ENCODE measurements around the gene VEPH1.

The VEPH1 gene

GRCh38 chr3:157442729-157443128, 60.5 kb downstream of the VEPH1 start:
- no peak for DNase-seq
- Mint-ChIP-seq H3K27ac (no peak overlapping the region), H3K4me3 (no peak overlapping the region), H3K27me3 (peaks cover 19% of the 10 kb centered on the region), H3K36me3 (ENCODE audit: low read depth) (no peaks in the 10 kb centered on the region), H3K4me1 (no peaks in the 10 kb centered on the region), H3K9me3 (no peaks in the 10 kb centered on the region)
- ATAC-seq: no peak

GRCh38 chr3:157441102-157441624, 62.1 kb downstream of the VEPH1 start:
- Mint-ChIP-seq H3K36me3 (ENCODE audit: low read depth) (no peaks in the 10 kb centered on the region), H3K27ac (no peak overlapping the region), H3K27me3 (peaks cover 30% of the 10 kb centered on the region), H3K4me1 (peaks cover 11% of the 10 kb centered on the region), H3K9me3 (no peaks in the 10 kb centered on the region), H3K4me3 (no peak overlapping the region)
- DNase-seq: no peak
- ATAC-seq: no peak

DNA sequence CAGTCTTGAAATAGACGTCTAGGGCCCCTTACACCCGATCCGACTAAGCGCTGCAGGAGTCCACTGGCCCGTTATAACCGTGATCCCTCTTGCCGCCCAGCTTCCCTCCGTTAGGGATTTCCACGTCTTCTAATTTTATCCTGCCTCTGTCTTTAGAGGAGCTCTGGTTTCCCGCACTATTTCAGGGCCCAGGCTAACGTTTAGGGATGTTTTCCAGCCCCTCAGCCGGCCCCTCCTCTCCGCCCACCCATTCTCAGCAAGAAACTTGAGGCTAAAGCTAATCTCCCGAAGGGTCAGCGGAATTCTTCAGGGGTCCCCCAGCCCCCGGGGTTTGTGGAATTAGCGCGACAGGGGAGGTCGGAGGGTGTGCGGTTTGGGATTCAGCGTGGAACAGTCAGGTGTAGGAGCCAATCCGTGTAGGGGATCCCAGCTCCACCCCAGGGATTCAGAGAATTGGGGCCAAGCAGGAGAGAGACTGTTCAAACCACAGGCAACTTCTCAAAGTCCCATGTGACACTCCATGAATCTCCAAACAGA, 65.0 kb downstream of the VEPH1 start:
- peak overlapping the region; percentile 42 for H3K4me3 Mint-ChIP-seq
- peaks cover 34% of the 10 kb centered on the region for H3K27me3 Mint-ChIP-seq
- H3K4me1 Mint-ChIP-seq: peaks cover 11% of the 10 kb centered on the region
- DNase-seq (no peak), ATAC-seq (no peak)
- no peaks in the 10 kb centered on the region for H3K36me3 Mint-ChIP-seq (ENCODE audit: low read depth)
- no peak overlapping the region for H3K27ac Mint-ChIP-seq
- H3K9me3 Mint-ChIP-seq: no peaks in the 10 kb centered on the region

- DNase-seq: peak; percentile 16
- Mint-ChIP-seq H3K27ac (no peak within 1 kb of the TSS), H3K4me3 (peak within 1 kb of the TSS; percentile 61), H3K9me3 (no peaks in the 10 kb centered on the region), H3K4me1 (peaks cover 11% of the 10 kb centered on the region), H3K27me3 (peaks cover 36% of the 10 kb centered on the region), H3K36me3 (ENCODE audit: low read depth) (no peaks in the 10 kb centered on the region)
- peak; percentile 52 for ATAC-seq
Measured at GRCh38 chr3:157436583-157437291, 66.5 kb downstream of the VEPH1 start, which contains the start of gene PTX3. Gene PTX3 (plus strand): TSS chr3:157436850. CDS start chr3:157436934, 84 bp downstream.

DNA sequence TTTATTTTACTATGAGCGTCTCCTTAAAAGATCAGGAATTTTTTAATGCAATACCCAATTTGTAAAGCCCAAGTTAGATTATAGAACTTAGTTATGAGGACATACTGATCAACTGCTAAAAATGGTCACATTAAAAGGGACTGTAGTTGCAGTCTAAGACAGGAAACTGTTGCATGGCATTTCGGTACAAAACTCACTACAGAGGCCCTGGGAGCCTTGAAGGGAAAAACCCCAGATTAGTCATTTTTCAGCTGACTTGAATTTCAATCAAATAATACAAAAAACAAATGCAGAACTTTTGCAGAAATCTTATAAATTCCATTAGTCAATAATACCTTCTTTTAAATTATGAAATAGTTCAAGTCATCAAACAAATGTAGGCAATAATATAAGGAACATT, 73.5 kb downstream of the VEPH1 start:
- no peak for DNase-seq
- ATAC-seq: peak; percentile 69
- peaks cover 3% of the 10 kb centered on the region for H3K27me3 Mint-ChIP-seq
- no peaks in the 10 kb centered on the region for H3K9me3 Mint-ChIP-seq
- H3K4me3 Mint-ChIP-seq: no peak overlapping the region
- no peaks in the 10 kb centered on the region for H3K36me3 Mint-ChIP-seq (ENCODE audit: low read depth)
- H3K27ac Mint-ChIP-seq: no peak overlapping the region
- no peaks in the 10 kb centered on the region for H3K4me1 Mint-ChIP-seq

DNA sequence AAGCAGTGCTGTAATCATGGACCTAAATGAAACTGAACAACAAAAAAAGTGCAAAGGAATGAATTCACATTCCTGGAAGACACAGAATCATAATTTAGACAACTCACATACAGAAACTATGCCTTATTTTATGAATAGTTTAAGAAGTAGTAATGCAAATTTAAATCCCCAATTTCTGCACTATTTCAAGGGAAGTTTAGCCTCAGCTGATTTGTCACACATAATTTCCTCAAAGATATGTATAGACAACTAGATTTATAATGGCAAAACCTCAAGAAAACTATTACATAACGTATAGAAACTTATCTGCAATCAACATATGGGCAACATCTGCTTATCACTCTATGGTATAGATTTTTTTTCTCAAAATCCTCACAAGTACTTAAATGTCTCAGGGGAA, 74.4 kb downstream of the VEPH1 start:
- Mint-ChIP-seq H3K9me3 (peaks cover 5% of the 10 kb centered on the region), H3K27me3 (peaks cover 2% of the 10 kb centered on the region), H3K4me3 (no peak overlapping the region), H3K36me3 (ENCODE audit: low read depth) (no peaks in the 10 kb centered on the region), H3K4me1 (no peaks in the 10 kb centered on the region), H3K27ac (no peak overlapping the region)
- ATAC-seq: no peak
- no peak for DNase-seq

- no peaks in the 10 kb centered on the region for H3K27me3 Mint-ChIP-seq
- H3K36me3 Mint-ChIP-seq (ENCODE audit: low read depth): no peaks in the 10 kb centered on the region
- peaks cover 6% of the 10 kb centered on the region for H3K9me3 Mint-ChIP-seq
- H3K4me3 Mint-ChIP-seq: no peak overlapping the region
- H3K27ac Mint-ChIP-seq: no peak overlapping the region
- H3K4me1 Mint-ChIP-seq: no peaks in the 10 kb centered on the region
- DNase-seq (no peak), ATAC-seq (no peak)
Measured at GRCh38 chr3:157427901-157428300, 75.3 kb downstream of the VEPH1 start.

DNA sequence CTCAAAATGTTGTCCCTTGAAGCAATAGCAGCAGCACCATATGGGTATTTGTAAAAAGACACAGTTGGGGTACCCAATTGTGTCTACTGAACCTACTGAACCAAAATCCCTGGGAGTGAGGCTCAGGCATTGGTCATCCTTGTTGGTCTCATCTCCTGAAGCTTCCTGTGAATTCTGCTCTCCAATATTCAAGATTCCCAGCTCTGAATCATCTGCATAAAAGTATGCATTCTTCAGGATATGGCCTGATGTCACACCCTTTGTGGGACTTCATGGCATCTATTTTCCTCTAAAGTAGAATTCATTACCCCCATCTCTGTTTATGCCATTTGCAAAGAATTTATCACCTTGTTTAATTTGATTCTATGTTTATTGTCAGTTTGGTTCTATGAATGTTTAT, 79.9 kb downstream of the VEPH1 start:
- no peaks in the 10 kb centered on the region for H3K36me3 Mint-ChIP-seq (ENCODE audit: low read depth)
- no peak for ATAC-seq
- no peaks in the 10 kb centered on the region for H3K27me3 Mint-ChIP-seq
- no peak for DNase-seq
- H3K4me1 Mint-ChIP-seq: no peaks in the 10 kb centered on the region
- no peak overlapping the region for H3K27ac Mint-ChIP-seq
- H3K9me3 Mint-ChIP-seq: peaks cover 6% of the 10 kb centered on the region
- no peak overlapping the region for H3K4me3 Mint-ChIP-seq

DNA sequence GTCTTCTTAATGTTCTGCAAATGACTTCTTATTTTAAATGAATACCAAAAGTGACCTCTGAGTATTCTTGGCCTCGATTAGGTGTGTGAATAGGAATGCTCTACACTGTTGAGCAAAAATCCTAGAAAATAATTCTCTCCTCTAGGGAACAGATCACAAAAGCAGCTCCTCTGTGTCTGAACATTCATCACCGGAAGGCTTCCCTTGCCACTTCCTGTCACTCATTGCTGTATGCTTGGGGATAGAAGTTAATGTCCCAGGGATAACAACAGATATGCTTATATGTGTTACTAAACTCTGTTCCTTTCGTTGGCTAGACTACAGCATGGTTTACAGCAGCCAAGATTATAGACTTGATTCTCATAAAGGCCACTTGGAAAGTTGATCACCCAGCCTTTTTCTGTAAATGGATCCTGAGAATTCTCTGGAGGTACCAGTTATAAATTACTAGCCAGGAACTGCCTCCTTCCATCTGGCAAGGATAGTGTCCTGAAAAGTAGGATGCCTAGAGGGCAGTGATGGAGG, 82.5 kb downstream of the VEPH1 start:
- DNase-seq (no peak), ATAC-seq (no peak)
- Mint-ChIP-seq H3K4me3 (no peak overlapping the region), H3K9me3 (peaks cover 6% of the 10 kb centered on the region), H3K4me1 (no peaks in the 10 kb centered on the region), H3K27me3 (no peaks in the 10 kb centered on the region), H3K36me3 (ENCODE audit: low read depth) (no peaks in the 10 kb centered on the region), H3K27ac (no peak overlapping the region)

GRCh38 chr3:157418104-157418503, 85.1 kb downstream of the VEPH1 start:
- Mint-ChIP-seq H3K27me3 (no peaks in the 10 kb centered on the region), H3K27ac (no peak overlapping the region), H3K4me3 (no peak overlapping the region), H3K4me1 (no peaks in the 10 kb centered on the region), H3K36me3 (ENCODE audit: low read depth) (no peaks in the 10 kb centered on the region), H3K9me3 (no peaks in the 10 kb centered on the region)
- no peak for ATAC-seq
- DNase-seq: no peak

GRCh38 chr3:157417247-157417646, 86.0 kb downstream of the VEPH1 start:
- ATAC-seq: no peak
- no peaks in the 10 kb centered on the region for H3K4me1 Mint-ChIP-seq
- no peaks in the 10 kb centered on the region for H3K9me3 Mint-ChIP-seq
- no peak overlapping the region for H3K4me3 Mint-ChIP-seq
- DNase-seq: no peak
- no peaks in the 10 kb centered on the region for H3K36me3 Mint-ChIP-seq (ENCODE audit: low read depth)
- no peaks in the 10 kb centered on the region for H3K27me3 Mint-ChIP-seq
- no peak overlapping the region for H3K27ac Mint-ChIP-seq

- Mint-ChIP-seq H3K4me1 (no peaks in the 10 kb centered on the region), H3K4me3 (no peak overlapping the region), H3K9me3 (no peaks in the 10 kb centered on the region), H3K27ac (no peak overlapping the region), H3K36me3 (ENCODE audit: low read depth) (no peaks in the 10 kb centered on the region), H3K27me3 (no peaks in the 10 kb centered on the region)
- ATAC-seq: no peak
- DNase-seq: no peak
Measured at GRCh38 chr3:157416347-157417087, 86.7 kb downstream of the VEPH1 start.

- ATAC-seq: no peak
- DNase-seq: no peak
- Mint-ChIP-seq H3K27me3 (no peaks in the 10 kb centered on the region), H3K36me3 (ENCODE audit: low read depth) (no peaks in the 10 kb centered on the region), H3K27ac (no peak overlapping the region), H3K9me3 (no peaks in the 10 kb centered on the region), H3K4me3 (no peak overlapping the region), H3K4me1 (no peaks in the 10 kb centered on the region)
Measured at GRCh38 chr3:157414861-157415260, 88.4 kb downstream of the VEPH1 start.

GRCh38 chr3:157412323-157412855, 90.8 kb downstream of the VEPH1 start:
- H3K4me1 Mint-ChIP-seq: no peaks in the 10 kb centered on the region
- no peaks in the 10 kb centered on the region for H3K9me3 Mint-ChIP-seq
- no peak for DNase-seq
- no peak for ATAC-seq
- no peaks in the 10 kb centered on the region for H3K27me3 Mint-ChIP-seq
- no peak overlapping the region for H3K4me3 Mint-ChIP-seq
- no peak overlapping the region for H3K27ac Mint-ChIP-seq
- no peaks in the 10 kb centered on the region for H3K36me3 Mint-ChIP-seq (ENCODE audit: low read depth)

Measured in activated naive CD8-positive, alpha-beta T cell treated with anti-CD3 and anti-CD28 coated beads, Interleukin-2, amount 50 U/mL, for 24 hours (primary cell).